HL-60 (cell line): ENCODE data around the gene CASP5.

Experiments
- DNase-seq, 2 experiments: peaks; one replicate each; pipeline ENCODE4 v3.0.0-alpha.2; 2010 to 2020; ENCODE audit warnings: low read depth in 1 of 2, low spot score in 1 of 2
- H3K27ac ChIP-seq: fragments of 250-450 bp; sonication (Bioruptor Pico); replicated peaks from 2 replicates; pipeline ENCODE4 v1.5.1; 2020; ENCODE audit warnings: mild to moderate bottlenecking, moderate library complexity
- H3K27me3 ChIP-seq: fragments of 250-450 bp; sonication (Bioruptor Pico); 2 replicates; pipeline ENCODE4 v1.5.1; 2021; ENCODE audit warnings: mild to moderate bottlenecking, moderate library complexity; ENCODE audit not compliant: insufficient read depth, poor library complexity, severe bottlenecking
- H3K4me3 ChIP-seq: replicated peaks from 2 replicates; pipeline ENCODE4 v1.5.1; 2011; ENCODE audit warnings: mild to moderate bottlenecking, control low read depth, low read length; ENCODE audit not compliant: insufficient read depth
- CTCF ChIP-seq: IDR thresholded peaks from one replicate; pipeline ENCODE4 v1.5.1; 2011; ENCODE audit warnings: low read length, control low read depth, inconsistent platforms; ENCODE audit not compliant: insufficient read depth
- GABPA ChIP-seq: IDR thresholded peaks from 2 replicates; pipeline ENCODE4 v1.6.1; 2012; ENCODE audit warnings: low read depth
- POLR2AphosphoS5 ChIP-seq: IDR thresholded peaks from 2 replicates; pipeline ENCODE4 v1.6.1; 2012; ENCODE audit warnings: low read depth
- REST ChIP-seq: IDR thresholded peaks from 2 replicates; pipeline ENCODE4 v1.6.1; 2012; ENCODE audit warnings: low read depth; ENCODE audit not compliant: insufficient replicate concordance
- SPI1 ChIP-seq: IDR thresholded peaks from 2 replicates; pipeline ENCODE4 v1.6.1; 2012; ENCODE audit warnings: low read depth, mild to moderate bottlenecking, borderline replicate concordance

CASP5 gene

GRCh38 chr11:105052487-105052886 lies 29.5 kb upstream of the CASP5 start:
- no peaks in the 10 kb centered on the region for H3K27me3 ChIP-seq
- TF ChIP-seq SPI1 (no peak), CTCF (no peak)
- H3K4me3 ChIP-seq = no peak overlapping the region
- no peak overlapping the region for H3K27ac ChIP-seq
- DNase-seq = no peak

GRCh38 chr11:105051559-105051958 lies 28.6 kb upstream of the CASP5 start:
- no peak overlapping the region for H3K4me3 ChIP-seq
- no peak for DNase-seq
- no peak overlapping the region for H3K27ac ChIP-seq
- H3K27me3 ChIP-seq = no peaks in the 10 kb centered on the region
- TF ChIP-seq POLR2AphosphoS5 (no peak), REST (no peak), CTCF (no peak), GABPA (no peak), SPI1 (no peak)

- H3K27ac ChIP-seq = no peak overlapping the region
- H3K27me3 ChIP-seq = no peaks in the 10 kb centered on the region
- DNase-seq = no peak
- no peak overlapping the region for H3K4me3 ChIP-seq
- TF ChIP-seq REST (no peak), SPI1 (no peak), POLR2AphosphoS5 (no peak), CTCF (no peak), GABPA (no peak)
Measured at GRCh38 chr11:105049481-105049880, 26.5 kb upstream of the CASP5 start.

GRCh38 chr11:105046898-105047579 lies 24.1 kb upstream of the CASP5 start:
- no peak overlapping the region for H3K27ac ChIP-seq
- no peak for TF ChIP-seq CTCF
- TF ChIP-seq POLR2AphosphoS5 = no peak
- TF ChIP-seq GABPA = no peak
- no peak for TF ChIP-seq SPI1
- TF ChIP-seq REST = no peak
- no peaks in the 10 kb centered on the region for H3K27me3 ChIP-seq
- no peak for DNase-seq
- no peak overlapping the region for H3K4me3 ChIP-seq
